ENCODE results near the gene SWSAP1.

SWSAP1 gene

GRCh38 chr19:11355160-11356073 lies 19.0 kb upstream of the SWSAP1 start, which contains the start of gene PLPPR2:
Gene PLPPR2, plus strand, starts transcription at chr19:11355432. Its CDS starts 2,242 bp downstream, at chr19:11357674.
- peak; percentile 81 for DNase-seq (ENCODE audit: low read depth)

GRCh38 chr19:11356074-11356397 lies 18.4 kb upstream of the SWSAP1 start:
- DNase-seq (ENCODE audit: low read depth), result no peak

GRCh38 chr19:11356676-11357550 lies 17.6 kb upstream of the SWSAP1 start:
- no peak for DNase-seq (ENCODE audit: low read depth)

- no peak for DNase-seq (ENCODE audit: low read depth)
Observed at GRCh38 chr19:11359421-11359820, 15.0 kb upstream of the SWSAP1 start.

GRCh38 chr19:11361037-11361770 lies 13.3 kb upstream of the SWSAP1 start:
- no peak for DNase-seq (ENCODE audit: low read depth)

GRCh38 chr19:11361771-11362731 lies 12.4 kb upstream of the SWSAP1 start:
- DNase-seq (ENCODE audit: low read depth), result no peak

GRCh38 chr19:11363881-11364280 lies 10.6 kb upstream of the SWSAP1 start:
- DNase-seq (ENCODE audit: low read depth), result no peak

GRCh38 chr19:11364296-11364904 lies 10.1 kb upstream of the SWSAP1 start:
- no peak for DNase-seq (ENCODE audit: low read depth)

- no peak for DNase-seq (ENCODE audit: low read depth)
Observed at GRCh38 chr19:11364935-11365334, 9.5 kb upstream of the SWSAP1 start.

GRCh38 chr19:11365557-11366117 lies 8.8 kb upstream of the SWSAP1 start:
- DNase-seq (ENCODE audit: low read depth), result no peak

- DNase-seq (ENCODE audit: low read depth), result no peak
Observed at GRCh38 chr19:11367528-11367927, 6.9 kb upstream of the SWSAP1 start.

GRCh38 chr19:11370744-11371143 lies 3.7 kb upstream of the SWSAP1 start:
- DNase-seq (ENCODE audit: low read depth), result no peak

- DNase-seq (ENCODE audit: low read depth), result no peak
Observed at GRCh38 chr19:11373166-11373884, 1.1 kb upstream of the SWSAP1 start.

- DNase-seq (ENCODE audit: low read depth), result no peak
Observed at GRCh38 chr19:11373885-11374432, 507 bp upstream of the SWSAP1 start.

GRCh38 chr19:11375143-11375948 lies 880 bp downstream of the SWSAP1 start:
- DNase-seq (ENCODE audit: low read depth), result no peak

GRCh38 chr19:11377237-11377636 lies 2.8 kb downstream of the SWSAP1 start:
- no peak for DNase-seq (ENCODE audit: low read depth)

GRCh38 chr19:11377756-11378155 lies 3.3 kb downstream of the SWSAP1 start:
- DNase-seq (ENCODE audit: low read depth), result no peak
